AML-193 (cell line): ENCODE measurements around the gene LMOD1.
A peak's percentile ranks its signal among the peaks of the same experiment; 100 is the strongest.

ENCODE experiments used
- DNase-seq, 2 experiments: peaks; one replicate each; lab custom pipeline; 2025; lab: John Stamatoyannopoulos, UW

LMOD1 gene

GRCh38 chr1:201892211-201892610, 54.1 kb downstream of the LMOD1 start:
- no peak for DNase-seq

GRCh38 chr1:201891451-201892045, 54.8 kb downstream of the LMOD1 start:
- DNase-seq = no peak

GRCh38 chr1:201890806-201891450, 55.4 kb downstream of the LMOD1 start:
- no peak for DNase-seq

- no peak for DNase-seq
Measured at GRCh38 chr1:201890223-201890622, 56.1 kb downstream of the LMOD1 start.

GRCh38 chr1:201889090-201889968, 57.0 kb downstream of the LMOD1 start:
- no peak for DNase-seq

GRCh38 chr1:201888282-201889089, 57.9 kb downstream of the LMOD1 start, which contains the start of gene SHISA4:
TSS of gene SHISA4 (plus strand) at chr1:201888898. CDS start at chr1:201888995, 97 bp downstream.
- no peak for DNase-seq

- DNase-seq = no peak
Measured at GRCh38 chr1:201887116-201887866, 59.1 kb downstream of the LMOD1 start.

- DNase-seq = no peak
Measured at GRCh38 chr1:201886103-201886885, 60.1 kb downstream of the LMOD1 start.

- DNase-seq = no peak
Measured at GRCh38 chr1:201885531-201886075, 60.7 kb downstream of the LMOD1 start.

GRCh38 chr1:201884425-201884824, 61.9 kb downstream of the LMOD1 start:
- DNase-seq = no peak

GRCh38 chr1:201883786-201884185, 62.6 kb downstream of the LMOD1 start:
- DNase-seq = peak; percentile 24 to 43

GRCh38 chr1:201883266-201883665, 63.1 kb downstream of the LMOD1 start:
- no peak for DNase-seq

- peak; percentile 67 to 79 for DNase-seq
Measured at GRCh38 chr1:201882665-201883132, 63.6 kb downstream of the LMOD1 start.

GRCh38 chr1:201881617-201882016, 64.7 kb downstream of the LMOD1 start:
- no peak for DNase-seq

GRCh38 chr1:201880928-201881571, 65.3 kb downstream of the LMOD1 start:
- DNase-seq = peak in 1 of 2 experiments; percentile 21

GRCh38 chr1:201877877-201878401, 68.4 kb downstream of the LMOD1 start:
- DNase-seq = peak; percentile 42 to 45

GRCh38 chr1:201876148-201876818, 70.1 kb downstream of the LMOD1 start:
- DNase-seq = no peak

- DNase-seq = no peak
Measured at GRCh38 chr1:201874672-201875071, 71.7 kb downstream of the LMOD1 start.

- DNase-seq = no peak
Measured at GRCh38 chr1:201870397-201870796, 76.0 kb downstream of the LMOD1 start.
